K562 (cell line): ENCODE measurements around the gene RECK.

Source experiments
- ZNF511 ChIP-seq: sonication (generic); formaldehyde crosslinking; IDR thresholded peaks from 2 replicates; pipeline ENCODE4 v1.8.0; 2022; ENCODE audit warnings: mild to moderate bottlenecking, missing genetic modification reagents
- ZNF778 ChIP-seq: fragments of 450-650 bp; formaldehyde crosslinking; IDR thresholded peaks from 2 replicates; pipeline ENCODE4 v1.4.0; 2020; ENCODE audit warnings: mild to moderate bottlenecking, moderate library complexity

- no peak for TF ChIP-seq ZNF778 (CRISPR knock-in tag)
- TF ChIP-seq ZNF511: no peak
Measured at GRCh38 chr9:36039696-36040095, 3.0 kb downstream of the RECK start.
